HCT116 (cell line): ENCODE measurements around the gene IFNLR1. TPM values are rescaled to one million over a fixed set of nuclear protein-coding genes. Genes with fewer than 3 reads are reported as not detected.

Experiments used
- ATAC-seq: fragments of 200-7000 bp; cut with Tn5 transposase; 2 replicates; pipeline ENCODE4 v1.9.1; 2020; ENCODE audit warnings: mild to moderate bottlenecking, moderate library complexity
- BruUV-seq: library from RNA; stranded (reverse); fragments of 400-500 nt; replicated peaks from 2 replicates; lab custom pipeline; 2021; lab: Mats Ljungman, UMichigan
- CTCF ChIA-PET: fragments of 300-600 bp; sonication (Branson Sonifier 250); formaldehyde crosslinking; loops from one replicate; lab custom pipeline; 2021; ENCODE audit warnings: antibody characterized with exemption; lab: Charles Lee
- POLR2A ChIA-PET: fragments of 300-600, 350-600 bp; sonication (Branson Sonifier 250); formaldehyde crosslinking; loops from one replicate; lab custom pipeline; 2021; ENCODE audit warnings: antibody characterized with exemption; lab: Charles Lee
- RAD21 ChIA-PET, 2 experiments: fragments of 300-600 bp; sonication (Branson Sonifier 250); formaldehyde crosslinking; loops; one replicate each; lab custom pipeline; 2023; ENCODE audit warnings: low total read pairs in 2 of 2; ENCODE audit not compliant: uncharacterized antibody in 2 of 2, unreplicated experiment in 2 of 2, low non-redundant PET in 1 of 2; lab: Charles Lee
- DNase-seq: peaks from one replicate; pipeline ENCODE4 v3.0.0-alpha.2; 2010; ENCODE audit warnings: low read depth, low spot score
- H2AFZ ChIP-seq: fragments of 200-600 bp; shearing (Covaris generic), sonication (generic); 2 replicates; pipeline ENCODE4 v1.6.1; 2017; ENCODE audit warnings: low read depth, mixed run types, mixed read lengths, antibody characterized with exemption, low read length; ENCODE audit not compliant: poor library complexity, severe bottlenecking
- H3K27ac ChIP-seq: 2 replicates; pipeline ENCODE4 v1.5.1; 2012; ENCODE audit warnings: low read depth, low read length
- H3K27me3 ChIP-seq: fragments of 200-600 bp; sonication (generic); 2 replicates; pipeline ENCODE4 v1.6.1; 2016; ENCODE audit warnings: mixed run types, low read length, mixed read lengths; ENCODE audit not compliant: insufficient read depth
- H3K36me3 ChIP-seq, 2 experiments: fragments of 200-500 bp in 1 of 2; fragments of 200-600 bp in 1 of 2; sonication (Bioruptor generic) in 1 of 2; sonication (generic) in 1 of 2; 2 replicates each; pipeline versions ENCODE4 v1.5.1 to v1.6.1; 2014 to 2016; ENCODE audit warnings: low read length in 2 of 2, inconsistent platforms in 1 of 2, mixed read lengths in 1 of 2, mixed run types in 1 of 2; ENCODE audit not compliant: insufficient read depth in 2 of 2, control insufficient read depth in 1 of 2
- H3K4me1 ChIP-seq, 2 experiments: fragments of 200-600 bp in 1 of 2; sonication (generic) in 1 of 2; 2 replicates each; pipeline versions ENCODE4 v1.5.1 to v1.6.1; 2012 to 2017; ENCODE audit warnings: low read length in 2 of 2, inconsistent platforms in 1 of 2, mild to moderate bottlenecking in 1 of 2, mixed read lengths in 1 of 2, mixed run types in 1 of 2, moderate library complexity in 1 of 2; ENCODE audit not compliant: insufficient read depth in 2 of 2, control insufficient read depth in 1 of 2
- H3K4me2 ChIP-seq: fragments of 200-600 bp; sonication (generic); 2 replicates; pipeline ENCODE4 v1.6.1; 2017; ENCODE audit warnings: mixed run types, low read length, mixed read lengths
- H3K4me3 ChIP-seq, 2 experiments: fragments of 200-600 bp in 1 of 2; sonication (generic) in 1 of 2; replicated peaks in 1 of 2; 2 replicates each; pipeline ENCODE4 v1.5.1; 2011 to 2016; ENCODE audit warnings: low read length in 2 of 2, control low read depth in 1 of 2, low read depth in 1 of 2, mild to moderate bottlenecking in 1 of 2, mixed read lengths in 1 of 2, mixed run types in 1 of 2
- H3K79me2 ChIP-seq: fragments of 200-600 bp; sonication (generic); 2 replicates; pipeline ENCODE4 v1.6.1; 2017; ENCODE audit warnings: mild to moderate bottlenecking, mixed run types, low read length, moderate library complexity, mixed read lengths; ENCODE audit not compliant: insufficient read depth
- H3K9ac ChIP-seq: fragments of 200-600 bp; sonication (generic); 2 replicates; pipeline ENCODE4 v1.6.1; 2016; ENCODE audit warnings: low read length, mixed read lengths
- H3K9me2 ChIP-seq: fragments of 200-600 bp; sonication (generic), shearing (Covaris generic); 2 replicates; pipeline ENCODE4 v1.6.1; 2017; ENCODE audit warnings: mixed run types, mild to moderate bottlenecking, moderate library complexity; ENCODE audit not compliant: insufficient read depth
- H3K9me3 ChIP-seq, 2 experiments: fragments of 200-500 bp in 1 of 2; fragments of 200-600 bp in 1 of 2; sonication (Bioruptor generic) in 1 of 2; sonication (generic) in 1 of 2; 2 replicates each; pipeline ENCODE4 v1.6.1; 2014 to 2017; ENCODE audit warnings: low read length in 2 of 2, mixed read lengths in 2 of 2, inconsistent platforms in 1 of 2, low read depth in 1 of 2, mild to moderate bottlenecking in 1 of 2, mixed run types in 1 of 2, moderate library complexity in 1 of 2; ENCODE audit not compliant: control insufficient read depth in 1 of 2, insufficient read depth in 1 of 2
- H4K20me1 ChIP-seq: fragments of 200-600 bp; sonication (generic), shearing (Covaris generic); 2 replicates; pipeline ENCODE4 v1.6.1; 2017; ENCODE audit warnings: mixed run types, mild to moderate bottlenecking, moderate library complexity; ENCODE audit not compliant: insufficient read depth
- ELF1 ChIP-seq: IDR thresholded peaks from 2 replicates; pipeline ENCODE4 v1.6.1; 2012; ENCODE audit warnings: low read depth, borderline replicate concordance
- EZH2phosphoT487 ChIP-seq: fragments of 200-600 bp; IDR thresholded peaks from 2 replicates; pipeline ENCODE4 v1.6.1; 2018; ENCODE audit warnings: antibody characterized with exemption, borderline replicate concordance
- SP1 ChIP-seq: IDR thresholded peaks from 2 replicates; pipeline ENCODE4 v1.6.1; 2012; ENCODE audit warnings: low read depth
- SRF ChIP-seq: IDR thresholded peaks from 2 replicates; pipeline ENCODE4 v1.6.1; 2012; ENCODE audit warnings: low read depth
- YY1 ChIP-seq: IDR thresholded peaks from 2 replicates; pipeline ENCODE4 v1.6.1; 2011; ENCODE audit warnings: low read length, low read depth, moderate library complexity, mild to moderate bottlenecking; ENCODE audit not compliant: insufficient replicate concordance; ENCODE audit errors: extremely low read depth
- ZFX ChIP-seq: fragments of 450-650 bp; IDR thresholded peaks from 2 replicates; pipeline ENCODE4 v1.6.1; 2017
- ZNF274 ChIP-seq: fragments of 200-500 bp; sonication (Bioruptor generic); IDR thresholded peaks from 2 replicates; pipeline ENCODE4 v1.6.1; 2014; ENCODE audit warnings: mild to moderate bottlenecking, low read depth, low read length, inconsistent platforms
- intact Hi-C: fragments of 100-400 bp; cut with micrococcal nuclease; formaldehyde crosslinking; loops from 2 replicates; pipeline ENCODE4 v1.10.0; 2022
- total RNA-seq: library from RNA; stranded (reverse); gene quantifications from one replicate; pipeline ENCODE4 v1.2.1, GENCODE V29; 2021; ENCODE audit not compliant: unreplicated experiment
- TF ChIP-seq, protein P1 (sequence below): IDR thresholded peaks from 2 replicates; pipeline ENCODE4 v1.6.1; 2012
- TF ChIP-seq, protein P2 (sequence below), 3 experiments: fragments of 200-600 bp in 1 of 3; sonication (generic) in 1 of 3; IDR thresholded peaks in 2 of 3; conservative IDR thresholded peaks in 1 of 3; 2 replicates each; pipeline ENCODE4 v1.5.1; 2012 to 2017; ENCODE audit warnings: low read depth in 2 of 3, low read length in 2 of 3, antibody characterized with exemption in 1 of 3, borderline replicate concordance in 1 of 3, control low read depth in 1 of 3, mild to moderate bottlenecking in 1 of 3, mixed read lengths in 1 of 3, mixed run types in 1 of 3, moderate library complexity in 1 of 3; ENCODE audit not compliant: insufficient read depth in 1 of 3
- TF ChIP-seq, protein P3 (sequence below): IDR thresholded peaks from 2 replicates; pipeline ENCODE4 v1.6.1; 2012; ENCODE audit warnings: low read depth

Gene IFNLR1
- total RNA-seq, 1 experiment from 2014 or later, result 7.6 TPM

DNA sequence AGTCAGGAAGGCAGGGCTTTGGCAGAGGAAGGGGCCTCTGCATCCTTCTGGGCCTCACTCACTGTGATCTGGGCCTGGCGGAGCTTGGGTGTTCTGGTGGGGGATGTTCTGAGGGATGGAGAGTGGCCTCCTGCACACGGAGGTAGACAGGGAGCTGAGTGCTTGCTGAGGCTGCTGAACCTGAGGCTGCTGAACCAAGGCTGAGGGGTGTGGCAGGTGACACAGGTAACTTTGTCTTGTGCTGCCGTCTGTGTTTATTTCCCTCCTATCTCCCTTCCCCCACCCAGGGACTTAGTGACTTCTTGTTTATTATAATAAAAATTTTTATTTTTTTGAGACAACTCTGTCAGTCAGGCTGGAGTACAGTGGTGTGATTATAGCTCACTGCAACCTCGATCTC is 37.7 kb upstream of the IFNLR1 start:
- no peaks in the 10 kb centered on the region for H3K4me1 ChIP-seq
- ChIA-PET CTCF (interaction anchor here (1.6 kb wide), 1 partner anchor 22 kb away, joined by 3 read pairs; no protein-coding TSS in a partner anchor), RAD21 (no interaction called here), POLR2A (no interaction called here)
- DNase-seq, result no peak
- no peak overlapping the region for H3K4me3 ChIP-seq
- no peak overlapping the region for H3K27ac ChIP-seq
- intact Hi-C loops, result no loop called here
- no peaks in the 10 kb centered on the region for H4K20me1 ChIP-seq
- H3K36me3 ChIP-seq, result no peaks in the 10 kb centered on the region
- no peak overlapping the region for H3K4me2 ChIP-seq
- no peak for ATAC-seq
- no peaks in the 10 kb centered on the region for H3K9me2 ChIP-seq
- no peaks in the 10 kb centered on the region for H3K27me3 ChIP-seq
- H3K9ac ChIP-seq, result no peak overlapping the region
- no peaks in the 10 kb centered on the region for H3K9me3 ChIP-seq
- H2AFZ ChIP-seq, result no peak overlapping the region
- no TSS peak for BruUV-seq
- TF ChIP-seq ZNF274 (no peak), ZFX (no peak), ELF1 (no peak), SRF (no peak), EZH2phosphoT487 (no peak), SP1 (no peak), YY1 (no peak)
- TF ChIP-seq, protein P1, sequence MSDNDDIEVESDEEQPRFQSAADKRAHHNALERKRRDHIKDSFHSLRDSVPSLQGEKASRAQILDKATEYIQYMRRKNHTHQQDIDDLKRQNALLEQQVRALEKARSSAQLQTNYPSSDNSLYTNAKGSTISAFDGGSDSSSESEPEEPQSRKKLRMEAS, result no peak
- TF ChIP-seq, protein P2, sequence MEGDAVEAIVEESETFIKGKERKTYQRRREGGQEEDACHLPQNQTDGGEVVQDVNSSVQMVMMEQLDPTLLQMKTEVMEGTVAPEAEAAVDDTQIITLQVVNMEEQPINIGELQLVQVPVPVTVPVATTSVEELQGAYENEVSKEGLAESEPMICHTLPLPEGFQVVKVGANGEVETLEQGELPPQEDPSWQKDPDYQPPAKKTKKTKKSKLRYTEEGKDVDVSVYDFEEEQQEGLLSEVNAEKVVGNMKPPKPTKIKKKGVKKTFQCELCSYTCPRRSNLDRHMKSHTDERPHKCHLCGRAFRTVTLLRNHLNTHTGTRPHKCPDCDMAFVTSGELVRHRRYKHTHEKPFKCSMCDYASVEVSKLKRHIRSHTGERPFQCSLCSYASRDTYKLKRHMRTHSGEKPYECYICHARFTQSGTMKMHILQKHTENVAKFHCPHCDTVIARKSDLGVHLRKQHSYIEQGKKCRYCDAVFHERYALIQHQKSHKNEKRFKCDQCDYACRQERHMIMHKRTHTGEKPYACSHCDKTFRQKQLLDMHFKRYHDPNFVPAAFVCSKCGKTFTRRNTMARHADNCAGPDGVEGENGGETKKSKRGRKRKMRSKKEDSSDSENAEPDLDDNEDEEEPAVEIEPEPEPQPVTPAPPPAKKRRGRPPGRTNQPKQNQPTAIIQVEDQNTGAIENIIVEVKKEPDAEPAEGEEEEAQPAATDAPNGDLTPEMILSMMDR (IDR thresholded peaks at IDR 0.05 in 2 of 3, conservative IDR thresholded peaks at IDR 0.05 in 1 of 3; ENCODE audit: borderline replicate concordance in 1 of 3, insufficient read depth in 1 of 3, low read depth in 2 of 3, low read length in 2 of 3), result no peak
- TF ChIP-seq, protein P3, sequence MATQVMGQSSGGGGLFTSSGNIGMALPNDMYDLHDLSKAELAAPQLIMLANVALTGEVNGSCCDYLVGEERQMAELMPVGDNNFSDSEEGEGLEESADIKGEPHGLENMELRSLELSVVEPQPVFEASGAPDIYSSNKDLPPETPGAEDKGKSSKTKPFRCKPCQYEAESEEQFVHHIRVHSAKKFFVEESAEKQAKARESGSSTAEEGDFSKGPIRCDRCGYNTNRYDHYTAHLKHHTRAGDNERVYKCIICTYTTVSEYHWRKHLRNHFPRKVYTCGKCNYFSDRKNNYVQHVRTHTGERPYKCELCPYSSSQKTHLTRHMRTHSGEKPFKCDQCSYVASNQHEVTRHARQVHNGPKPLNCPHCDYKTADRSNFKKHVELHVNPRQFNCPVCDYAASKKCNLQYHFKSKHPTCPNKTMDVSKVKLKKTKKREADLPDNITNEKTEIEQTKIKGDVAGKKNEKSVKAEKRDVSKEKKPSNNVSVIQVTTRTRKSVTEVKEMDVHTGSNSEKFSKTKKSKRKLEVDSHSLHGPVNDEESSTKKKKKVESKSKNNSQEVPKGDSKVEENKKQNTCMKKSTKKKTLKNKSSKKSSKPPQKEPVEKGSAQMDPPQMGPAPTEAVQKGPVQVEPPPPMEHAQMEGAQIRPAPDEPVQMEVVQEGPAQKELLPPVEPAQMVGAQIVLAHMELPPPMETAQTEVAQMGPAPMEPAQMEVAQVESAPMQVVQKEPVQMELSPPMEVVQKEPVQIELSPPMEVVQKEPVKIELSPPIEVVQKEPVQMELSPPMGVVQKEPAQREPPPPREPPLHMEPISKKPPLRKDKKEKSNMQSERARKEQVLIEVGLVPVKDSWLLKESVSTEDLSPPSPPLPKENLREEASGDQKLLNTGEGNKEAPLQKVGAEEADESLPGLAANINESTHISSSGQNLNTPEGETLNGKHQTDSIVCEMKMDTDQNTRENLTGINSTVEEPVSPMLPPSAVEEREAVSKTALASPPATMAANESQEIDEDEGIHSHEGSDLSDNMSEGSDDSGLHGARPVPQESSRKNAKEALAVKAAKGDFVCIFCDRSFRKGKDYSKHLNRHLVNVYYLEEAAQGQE, result no peak
- no peaks in the 10 kb centered on the region for H3K79me2 ChIP-seq
